Activated T-cell treated with anti-CD3 and anti-CD28 coated beads, Interleukin-2, amount 50 U/mL, for 1 hour (primary cell): ENCODE measurements around the gene WDR3.

Experiments
- DNase-seq: peaks from one replicate; pipeline ENCODE4 v3.0.0-alpha.2; 2020

The WDR3 gene

GRCh38 chr1:117959364-117959763 lies 29.8 kb downstream of the WDR3 start:
- DNase-seq, result no peak

- no peak for DNase-seq
These were observed 34.9 kb downstream of the WDR3 start for GRCh38 chr1:117964290-117965038.

- no peak for DNase-seq
These were observed 37.9 kb downstream of the WDR3 start for GRCh38 chr1:117967477-117967876.

DNA sequence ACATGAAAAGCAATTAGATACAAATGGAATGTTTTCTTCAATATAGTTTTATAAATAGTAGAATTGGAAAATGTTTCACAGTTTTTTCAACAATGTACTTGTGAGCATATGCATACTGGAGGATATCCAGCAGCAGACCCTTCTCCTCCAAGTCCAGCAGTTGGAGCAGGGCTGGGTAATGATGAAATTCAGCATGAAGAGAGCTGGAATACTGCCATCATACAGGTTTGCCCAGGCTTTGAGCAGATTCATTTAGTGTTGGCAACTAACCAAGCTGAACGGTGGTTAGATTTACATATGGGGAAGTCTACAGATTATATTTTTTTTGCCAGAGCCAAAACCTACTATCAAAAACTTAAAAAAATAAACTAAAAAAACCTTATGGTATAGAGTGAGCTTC lies 38.3 kb downstream of the WDR3 start:
- no peak for DNase-seq

DNA sequence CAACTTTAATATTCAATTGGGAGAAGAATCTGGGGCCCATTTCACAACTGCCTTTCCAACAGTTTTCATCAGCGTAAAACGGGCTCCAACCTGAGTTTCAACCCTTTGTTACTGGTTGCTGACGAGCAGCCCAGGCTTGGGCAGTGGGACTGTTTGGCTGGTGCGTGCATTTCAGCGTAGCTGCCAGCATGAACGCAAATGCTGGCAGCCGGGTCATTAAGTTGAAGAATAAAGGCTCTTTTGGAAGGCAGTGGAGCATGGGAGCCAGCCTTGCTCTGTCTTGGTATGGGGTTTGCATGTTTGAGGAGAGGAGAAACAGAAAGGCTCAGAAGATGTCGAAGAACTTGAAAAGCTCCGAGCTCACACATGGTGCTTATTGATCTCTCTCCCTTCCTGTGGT lies 40.7 kb downstream of the WDR3 start:
- DNase-seq, result no peak

GRCh38 chr1:117971777-117972176 lies 42.2 kb downstream of the WDR3 start:
- DNase-seq, result no peak

DNA sequence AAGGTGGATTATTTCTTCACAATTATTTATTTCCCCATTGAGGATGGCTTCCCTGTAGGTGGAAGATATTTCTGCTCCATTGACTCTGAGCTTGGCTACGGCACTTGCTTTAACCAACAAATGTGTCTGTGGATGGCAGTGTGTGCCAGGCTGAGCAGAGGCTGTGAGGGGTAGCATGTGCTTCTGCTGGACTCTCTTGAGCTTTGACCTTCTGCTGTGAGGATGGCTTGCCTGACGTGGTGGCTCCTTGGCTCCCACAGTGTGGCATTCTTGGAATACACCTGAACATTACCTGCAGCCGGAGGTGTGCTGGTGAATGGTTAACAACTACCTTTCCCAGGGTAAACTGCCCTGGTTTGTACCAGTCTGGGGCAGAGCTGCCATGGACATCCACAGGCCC lies 46.8 kb downstream of the WDR3 start:
- no peak for DNase-seq

- DNase-seq, result no peak
These were observed 52.1 kb downstream of the WDR3 start for GRCh38 chr1:117981455-117982192.

GRCh38 chr1:117985239-117985638 lies 55.7 kb downstream of the WDR3 start:
- DNase-seq, result no peak

DNA sequence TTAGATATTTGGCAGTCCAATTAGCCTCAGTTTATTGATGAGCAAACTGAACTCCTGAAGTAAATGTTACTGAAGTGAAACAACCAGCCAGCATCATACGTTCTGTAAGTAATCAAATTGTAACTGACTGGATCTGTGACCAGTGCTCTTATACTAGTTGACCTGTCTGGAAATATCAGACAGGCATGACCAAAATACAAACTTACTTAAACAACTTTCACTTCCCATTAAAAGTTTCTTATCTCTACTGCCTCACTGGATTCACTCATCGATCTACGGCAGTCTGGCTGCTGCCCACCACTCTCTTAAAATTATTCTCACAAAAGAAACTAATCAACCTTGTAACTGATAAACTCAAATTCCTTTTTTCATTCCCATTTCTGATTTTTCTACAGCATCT lies 56.4 kb downstream of the WDR3 start:
- no peak for DNase-seq

DNA sequence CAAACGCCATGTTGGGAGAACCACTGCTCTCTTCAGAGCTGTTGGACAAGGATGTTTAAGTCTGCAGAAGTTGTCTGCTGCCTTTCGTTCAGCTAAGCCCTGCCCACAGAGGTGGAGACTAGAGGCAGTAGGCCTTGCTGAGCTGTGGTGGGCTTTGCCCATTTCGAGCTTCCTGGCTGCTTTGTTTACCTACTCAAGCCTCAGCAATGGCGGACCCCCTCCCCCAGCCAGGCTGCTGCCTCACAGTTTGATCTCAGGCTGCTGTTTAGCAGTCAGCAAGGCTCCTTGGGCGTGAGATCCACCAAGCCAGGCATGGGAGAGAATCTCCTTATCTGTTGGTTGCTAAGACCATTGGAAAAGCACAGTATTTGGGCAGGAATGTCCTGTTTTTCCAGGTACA lies 74.8 kb downstream of the WDR3 start:
- DNase-seq, result no peak

- no peak for DNase-seq
These were observed 77.9 kb downstream of the WDR3 start for GRCh38 chr1:118007391-118007790.

DNA sequence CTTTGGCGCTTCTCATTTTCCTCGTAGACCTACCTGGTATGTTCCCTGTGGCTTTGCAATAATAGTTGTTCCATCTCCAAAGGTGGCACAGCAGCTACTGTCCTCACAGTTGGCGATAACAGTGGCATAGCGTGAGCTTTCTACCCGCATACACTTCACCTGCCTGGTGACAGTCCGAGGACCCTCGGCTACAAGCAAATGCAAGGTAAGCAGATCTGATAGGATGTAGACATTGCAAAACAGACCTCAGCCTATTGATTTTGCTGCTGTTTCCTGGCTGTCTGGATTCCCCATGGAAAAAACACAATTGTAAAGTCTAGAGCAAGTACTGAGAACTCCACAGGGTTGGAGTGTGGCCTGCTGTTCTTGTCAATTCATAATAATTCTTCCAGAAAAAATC lies 78.5 kb downstream of the WDR3 start:
- DNase-seq, result no peak

GRCh38 chr1:118012515-118013124 lies 83.1 kb downstream of the WDR3 start:
- DNase-seq, result no peak

DNA sequence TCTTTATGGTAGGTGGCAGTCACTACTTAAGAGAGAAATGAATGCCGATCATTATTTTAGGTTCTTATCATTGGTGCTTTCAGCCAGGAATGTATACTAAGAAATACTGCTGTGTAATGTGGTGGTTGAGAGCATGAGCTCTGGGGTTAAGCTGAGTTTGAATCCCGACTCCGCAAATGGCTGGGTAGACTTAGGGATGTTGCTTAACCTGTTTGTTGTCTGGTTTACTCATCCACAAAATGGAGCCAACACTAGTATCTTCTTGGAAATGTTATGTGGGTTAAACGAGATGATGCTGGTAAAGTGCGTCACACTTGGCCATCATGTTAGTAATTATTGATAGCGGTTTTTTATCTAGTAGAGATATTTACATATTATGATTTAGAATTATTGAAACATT lies 83.8 kb downstream of the WDR3 start:
- DNase-seq, result no peak

DNA sequence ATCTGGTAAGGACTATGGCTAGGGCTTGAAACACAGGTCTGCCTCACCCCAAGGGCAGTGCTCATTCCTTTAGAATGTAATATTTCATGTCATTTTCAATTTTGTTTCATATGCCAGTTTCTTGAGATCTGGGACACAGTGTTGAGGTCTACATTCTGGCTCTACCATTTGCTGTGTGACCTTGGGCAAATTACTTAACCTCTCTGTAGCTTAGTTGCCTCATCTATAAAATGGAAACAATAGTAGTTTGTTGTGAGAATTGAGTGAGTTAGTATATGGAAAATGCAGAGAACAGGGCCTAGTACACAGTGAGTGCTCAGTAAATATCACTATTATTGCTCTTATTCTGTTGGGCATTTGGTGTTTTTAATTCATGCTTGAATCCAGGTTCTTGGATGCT lies 84.4 kb downstream of the WDR3 start:
- no peak for DNase-seq
